Choroid plexus epithelial cell (primary cell): ENCODE data around the gene B4GALT2.
A peak's percentile ranks its signal among the peaks of the same experiment; 100 is the strongest.

Source experiments
- DNase-seq: peaks from one replicate; pipeline ENCODE4 v3.0.0-alpha.2; 2010; ENCODE audit warnings: low read depth
- H3K4me3 ChIP-seq: 2 replicates; pipeline ENCODE4 v1.5.1; 2011; ENCODE audit warnings: low read depth, mild to moderate bottlenecking, control low read depth, low read length, moderate library complexity
- TF ChIP-seq, protein P1 (sequence below): conservative IDR thresholded peaks from 2 replicates; pipeline ENCODE4 v1.5.1; 2011; ENCODE audit warnings: low read depth, mild to moderate bottlenecking, control low read depth, inconsistent platforms, low read length, moderate library complexity

The B4GALT2 gene, protein sequence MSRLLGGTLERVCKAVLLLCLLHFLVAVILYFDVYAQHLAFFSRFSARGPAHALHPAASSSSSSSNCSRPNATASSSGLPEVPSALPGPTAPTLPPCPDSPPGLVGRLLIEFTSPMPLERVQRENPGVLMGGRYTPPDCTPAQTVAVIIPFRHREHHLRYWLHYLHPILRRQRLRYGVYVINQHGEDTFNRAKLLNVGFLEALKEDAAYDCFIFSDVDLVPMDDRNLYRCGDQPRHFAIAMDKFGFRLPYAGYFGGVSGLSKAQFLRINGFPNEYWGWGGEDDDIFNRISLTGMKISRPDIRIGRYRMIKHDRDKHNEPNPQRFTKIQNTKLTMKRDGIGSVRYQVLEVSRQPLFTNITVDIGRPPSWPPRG

DNA sequence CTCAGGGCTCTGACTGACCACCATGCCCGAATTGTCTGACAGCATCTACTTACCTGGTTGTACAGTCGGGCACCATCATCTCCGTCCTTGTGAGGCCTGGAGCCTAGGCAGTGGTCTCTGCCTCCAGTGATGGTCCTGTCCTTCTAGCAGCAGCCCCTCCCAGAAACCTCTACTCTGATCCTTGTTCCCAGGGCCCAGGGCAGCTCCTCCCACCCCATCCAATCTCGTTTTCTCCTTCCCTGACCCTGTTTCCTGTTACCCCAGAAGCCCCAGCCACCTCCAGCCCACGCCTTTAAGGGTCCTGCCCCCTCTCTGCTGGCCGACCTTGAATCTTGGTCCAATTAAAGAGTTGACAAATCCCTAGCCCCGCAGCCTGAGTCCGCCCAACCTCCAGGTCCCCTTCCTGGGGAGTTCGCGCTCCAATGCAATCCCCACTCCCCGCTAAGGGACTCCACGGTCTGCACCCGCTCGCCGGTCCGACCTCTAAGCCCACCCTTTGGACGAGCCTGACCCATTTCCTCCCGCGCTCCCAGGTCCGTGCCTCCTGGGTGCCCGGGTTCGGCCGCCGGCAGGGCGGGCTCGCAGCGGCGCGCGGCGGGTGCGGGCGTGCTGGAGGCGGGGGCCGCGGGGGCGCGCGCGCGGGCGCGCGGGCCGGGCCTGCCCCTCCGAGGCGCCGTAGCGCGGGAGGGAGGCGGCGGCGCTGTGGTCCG, at the start of gene B4GALT2:
Gene B4GALT2, plus strand, starts transcription at position 660 of the 710 bp plus-strand sequence. CDS start 1,951 bp downstream, outside the sequence.
- TF ChIP-seq, protein P1, sequence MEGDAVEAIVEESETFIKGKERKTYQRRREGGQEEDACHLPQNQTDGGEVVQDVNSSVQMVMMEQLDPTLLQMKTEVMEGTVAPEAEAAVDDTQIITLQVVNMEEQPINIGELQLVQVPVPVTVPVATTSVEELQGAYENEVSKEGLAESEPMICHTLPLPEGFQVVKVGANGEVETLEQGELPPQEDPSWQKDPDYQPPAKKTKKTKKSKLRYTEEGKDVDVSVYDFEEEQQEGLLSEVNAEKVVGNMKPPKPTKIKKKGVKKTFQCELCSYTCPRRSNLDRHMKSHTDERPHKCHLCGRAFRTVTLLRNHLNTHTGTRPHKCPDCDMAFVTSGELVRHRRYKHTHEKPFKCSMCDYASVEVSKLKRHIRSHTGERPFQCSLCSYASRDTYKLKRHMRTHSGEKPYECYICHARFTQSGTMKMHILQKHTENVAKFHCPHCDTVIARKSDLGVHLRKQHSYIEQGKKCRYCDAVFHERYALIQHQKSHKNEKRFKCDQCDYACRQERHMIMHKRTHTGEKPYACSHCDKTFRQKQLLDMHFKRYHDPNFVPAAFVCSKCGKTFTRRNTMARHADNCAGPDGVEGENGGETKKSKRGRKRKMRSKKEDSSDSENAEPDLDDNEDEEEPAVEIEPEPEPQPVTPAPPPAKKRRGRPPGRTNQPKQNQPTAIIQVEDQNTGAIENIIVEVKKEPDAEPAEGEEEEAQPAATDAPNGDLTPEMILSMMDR: no peak
- peak within 1 kb of the TSS; percentile 66 for H3K4me3 ChIP-seq
- DNase-seq: no peak

DNA sequence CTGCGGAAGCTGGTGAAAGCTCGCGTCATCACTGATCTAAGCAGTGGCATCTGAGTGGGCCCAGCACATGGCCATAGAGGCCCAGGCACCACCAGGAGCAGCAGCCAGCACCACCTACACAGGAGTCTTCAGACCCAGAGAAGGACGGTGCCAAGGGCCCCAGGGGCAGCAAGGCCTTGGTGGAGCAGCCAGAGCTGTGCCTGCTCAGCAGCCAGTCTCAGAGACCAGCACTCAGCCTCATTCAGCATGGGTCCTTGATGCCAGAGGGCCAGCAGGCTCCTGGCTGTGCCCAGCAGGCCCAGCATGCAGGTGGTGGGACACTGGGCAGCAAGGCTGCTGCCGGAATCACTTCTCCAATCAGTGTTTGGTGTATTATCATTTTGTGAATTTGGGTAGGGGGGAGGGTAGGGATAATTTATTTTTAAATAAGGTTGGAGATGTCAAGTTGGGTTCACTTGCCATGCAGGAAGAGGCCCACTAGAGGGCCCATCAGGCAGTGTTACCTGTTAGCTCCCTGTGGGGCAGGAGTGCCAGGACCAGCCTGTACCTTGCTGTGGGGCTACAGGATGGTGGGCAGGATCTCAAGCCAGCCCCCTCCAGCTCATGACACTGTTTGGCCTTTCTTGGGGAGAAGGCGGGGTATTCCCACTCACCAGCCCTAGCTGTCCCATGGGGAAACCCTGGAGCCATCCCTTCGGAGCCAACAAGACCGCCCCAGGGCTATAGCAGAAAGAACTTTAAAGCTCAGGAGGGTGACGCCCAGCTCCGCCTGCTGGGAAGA, 48.7 kb upstream of the B4GALT2 start:
- TF ChIP-seq, protein P1: peak; percentile 52
- no peak for DNase-seq
- H3K4me3 ChIP-seq: no peak overlapping the region

DNA sequence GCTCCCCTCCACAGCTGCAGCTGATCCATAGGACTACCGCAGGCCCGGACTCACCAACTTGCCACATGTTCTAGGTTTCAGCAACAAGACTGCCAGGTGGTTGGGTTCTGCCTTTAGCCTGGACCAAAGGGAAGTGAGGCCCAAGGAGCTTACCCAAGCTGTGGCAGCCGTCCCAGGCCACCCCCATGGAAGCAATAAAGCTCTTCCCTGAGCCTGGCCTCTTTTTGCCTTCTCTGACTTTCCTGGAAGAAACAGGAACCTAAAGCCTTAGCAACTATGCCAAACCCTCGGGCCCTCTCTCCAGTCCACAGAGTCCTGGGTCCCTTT, 48.1 kb upstream of the B4GALT2 start:
- TF ChIP-seq, protein P1: no peak
- H3K4me3 ChIP-seq: no peak overlapping the region
- DNase-seq: no peak

DNA sequence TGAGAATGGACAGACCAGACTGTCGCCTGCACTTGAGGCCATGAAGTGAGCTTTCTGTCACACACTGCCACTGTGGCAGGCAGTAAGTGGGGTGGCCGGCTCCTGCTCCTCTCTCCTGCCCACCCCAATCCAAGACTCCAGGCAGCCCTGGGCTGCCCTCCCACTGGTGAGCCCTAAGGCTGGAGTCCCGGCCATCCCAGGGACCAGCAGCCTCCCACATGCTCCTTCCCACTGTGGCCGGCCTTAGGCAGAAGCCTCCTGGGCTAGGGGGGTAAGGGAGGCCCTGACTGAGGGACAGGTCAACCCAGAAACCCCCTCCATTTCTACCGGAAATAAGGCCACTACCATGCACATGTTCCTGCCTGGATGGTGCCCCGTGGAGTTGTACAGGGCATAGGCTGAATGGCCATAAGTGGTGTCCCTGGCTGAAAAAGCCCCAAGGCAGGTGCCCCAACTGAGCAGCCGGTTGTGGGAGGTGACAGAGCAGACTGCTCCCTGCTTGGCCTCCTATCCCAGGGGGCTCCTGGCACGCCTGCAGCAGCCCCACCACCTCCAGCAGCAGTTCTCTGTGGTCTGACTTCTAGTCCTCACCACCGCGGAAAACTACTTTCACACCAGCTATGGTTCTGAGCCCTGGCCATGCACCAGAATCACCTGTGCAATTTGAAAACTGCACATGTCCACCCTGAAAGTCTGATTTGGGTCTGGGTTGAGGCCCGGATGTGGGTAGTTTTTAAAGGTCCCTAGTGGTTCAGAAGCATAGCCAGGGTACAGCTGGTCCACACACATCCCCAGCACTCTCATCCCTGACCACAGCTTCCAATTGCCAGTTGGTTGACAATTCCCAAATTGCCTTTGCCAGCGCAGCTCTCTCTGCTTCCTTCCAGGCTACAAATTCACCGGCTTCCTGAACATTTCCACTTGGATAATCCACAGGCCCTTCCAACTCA, 47.0 kb upstream of the B4GALT2 start:
- H3K4me3 ChIP-seq: no peak overlapping the region
- DNase-seq: no peak
- TF ChIP-seq, protein P1: no peak

DNA sequence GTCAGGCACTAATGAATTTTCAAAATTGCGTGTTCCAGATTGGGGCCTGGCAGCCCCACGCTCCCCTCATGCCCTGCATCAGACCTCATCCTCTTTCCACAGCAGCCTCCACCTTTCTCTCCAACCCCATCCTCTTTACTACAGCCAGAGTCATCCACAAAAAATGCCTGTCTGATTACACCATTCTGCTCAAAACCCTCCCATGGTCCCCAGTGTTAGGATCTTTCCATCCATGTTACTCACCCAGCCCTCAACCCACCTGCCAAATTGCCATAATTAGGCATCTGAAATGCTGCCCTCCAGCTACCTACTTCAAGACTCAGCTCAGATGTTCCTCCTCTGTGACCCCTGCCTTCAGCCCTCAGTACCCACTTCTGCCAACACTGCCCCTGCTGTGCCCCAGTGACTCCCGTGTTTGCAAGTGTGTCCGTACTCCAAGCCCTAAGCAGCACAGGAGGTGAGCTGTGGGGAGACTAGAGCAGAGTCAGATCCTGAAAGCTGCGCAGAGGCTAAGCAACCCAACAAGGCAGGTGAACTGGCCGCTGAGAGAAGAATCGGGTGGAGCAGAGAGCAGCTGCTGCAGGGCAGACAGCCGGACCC, 46.1 kb upstream of the B4GALT2 start:
- peak overlapping the region; percentile 55 for H3K4me3 ChIP-seq
- TF ChIP-seq, protein P1: no peak
- peak; percentile 43 for DNase-seq

DNA sequence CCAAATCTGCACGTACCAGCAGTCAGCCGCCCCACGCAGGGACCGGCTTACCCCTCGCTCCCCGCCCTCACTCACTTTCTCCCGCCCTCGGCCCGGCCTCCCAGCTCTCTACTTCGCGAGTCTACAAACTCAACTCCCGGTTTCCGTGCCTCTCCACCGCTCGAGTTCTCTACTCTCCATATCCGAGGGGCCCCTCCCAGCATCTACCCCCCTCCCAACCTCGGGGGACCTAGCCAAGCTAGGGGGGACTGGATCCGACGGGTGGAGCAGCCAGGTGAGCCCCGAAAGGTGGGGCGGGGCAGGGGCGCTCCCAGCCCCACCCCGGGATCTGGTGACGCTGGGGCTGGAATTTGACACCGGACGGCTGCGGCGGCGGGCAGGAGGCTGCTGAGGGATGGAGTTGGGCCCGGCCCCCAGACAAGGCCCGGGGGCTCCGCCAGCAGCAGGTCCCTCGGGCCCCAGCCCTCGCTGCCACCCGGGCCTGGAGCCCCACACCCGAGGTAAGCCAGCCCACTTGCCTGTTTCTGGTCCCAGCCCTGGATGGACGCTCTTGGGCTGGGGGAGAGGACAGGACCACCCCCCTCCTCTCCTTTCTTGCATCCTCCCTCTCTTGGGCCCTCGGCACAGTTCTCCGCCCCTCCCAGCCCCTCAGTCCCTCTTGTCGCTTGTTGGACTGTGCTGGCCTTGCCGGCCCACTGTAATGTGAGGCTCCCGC, 45.5 kb upstream of the B4GALT2 start, which contains the start of gene ARTN:
Gene ARTN, plus strand, starts transcription at position 416 of the 715 bp plus-strand sequence. CDS start 1,856 bp downstream, outside the sequence.
- DNase-seq: no peak
- peak within 1 kb of the TSS; percentile 55 for H3K4me3 ChIP-seq
- TF ChIP-seq, protein P1: no peak
